Measurements from ENCODE around the gene VASN.

The VASN gene

DNA sequence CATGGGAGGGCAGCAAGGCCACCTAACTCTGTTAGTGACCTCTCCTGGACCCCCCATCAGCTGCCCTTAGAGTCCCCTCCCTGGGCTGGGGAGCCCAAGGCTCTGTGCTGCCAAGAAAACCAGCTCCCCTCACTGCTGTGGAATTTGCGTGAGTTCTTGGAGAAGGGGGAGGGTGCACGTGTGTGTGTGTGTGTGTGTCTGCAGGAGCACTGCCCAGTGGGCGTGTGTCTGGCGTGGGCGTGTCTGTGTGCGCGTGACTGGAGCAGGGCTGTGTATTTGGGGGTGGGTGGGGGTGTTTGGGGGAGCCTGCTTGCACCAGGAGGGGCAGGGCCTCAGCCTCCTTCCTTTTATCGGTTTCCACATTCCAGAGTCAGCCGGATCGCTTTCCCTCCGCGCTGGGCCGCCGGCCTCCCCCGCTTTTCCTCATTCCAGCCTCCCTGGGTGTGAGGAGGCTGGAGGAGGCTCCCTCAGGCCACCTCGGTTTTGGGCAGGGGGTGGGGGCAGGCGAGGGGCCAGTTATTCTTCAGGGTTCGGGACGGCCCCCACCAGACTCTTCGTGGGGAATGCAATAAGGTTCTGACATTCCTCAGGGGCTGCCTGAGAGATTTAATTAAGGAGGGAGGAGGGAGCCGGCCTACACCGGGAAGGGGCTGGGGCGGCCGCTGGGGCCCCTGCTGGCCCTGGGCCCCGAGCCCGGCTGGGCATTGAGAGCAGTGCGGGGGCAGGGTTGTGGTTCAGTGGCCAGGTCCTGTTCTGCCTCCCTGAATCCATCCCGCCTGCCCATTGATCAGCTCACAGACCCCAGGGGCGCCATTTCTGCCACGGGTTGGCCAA lies 2.5 kb downstream of the VASN start:
- H3K27me3 ChIP-seq (ENCODE audit: insufficient read depth, low read length), result no peaks in the 10 kb centered on the region
- peaks cover 8% of the 10 kb centered on the region for H3K4me1 ChIP-seq (ENCODE audit: insufficient read depth, low read length, severe bottlenecking)
- H3K9ac ChIP-seq (ENCODE audit: low read length), result no peak overlapping the region
- H3K79me2 ChIP-seq (ENCODE audit: insufficient read depth, low read length), result no peaks in the 10 kb centered on the region
- no peak overlapping the region for H2AFZ ChIP-seq (ENCODE audit: low read length)
- H3F3A ChIP-seq (ENCODE audit: insufficient read depth, low read length), result no peaks in the 10 kb centered on the region
- H3K9me2 ChIP-seq (ENCODE audit: low read depth, low read length), result no peaks in the 10 kb centered on the region
- H3K27ac ChIP-seq (ENCODE audit: low read depth, low read length, poor library complexity, severe bottlenecking), result no peak overlapping the region
- no peak overlapping the region for H3K4me2 ChIP-seq (ENCODE audit: low read length)
- H3K4me3 ChIP-seq (ENCODE audit: low read depth, low read length, poor library complexity, severe bottlenecking), result no peak overlapping the region
- H3K9me3 ChIP-seq (ENCODE audit: low read length), result no peaks in the 10 kb centered on the region
- no peaks in the 10 kb centered on the region; the same call in 1 of the 2 replicates for H3K36me3 ChIP-seq (ENCODE audit: insufficient read depth, low read length)
- no peaks in the 10 kb centered on the region for H4K20me1 ChIP-seq (ENCODE audit: insufficient read depth, low read length)
- no peak for TF ChIP-seq EZH2 (IDR thresholded peaks at IDR 0.05; ENCODE audit: borderline replicate concordance, low read length)
- TF ChIP-seq, protein P1, sequence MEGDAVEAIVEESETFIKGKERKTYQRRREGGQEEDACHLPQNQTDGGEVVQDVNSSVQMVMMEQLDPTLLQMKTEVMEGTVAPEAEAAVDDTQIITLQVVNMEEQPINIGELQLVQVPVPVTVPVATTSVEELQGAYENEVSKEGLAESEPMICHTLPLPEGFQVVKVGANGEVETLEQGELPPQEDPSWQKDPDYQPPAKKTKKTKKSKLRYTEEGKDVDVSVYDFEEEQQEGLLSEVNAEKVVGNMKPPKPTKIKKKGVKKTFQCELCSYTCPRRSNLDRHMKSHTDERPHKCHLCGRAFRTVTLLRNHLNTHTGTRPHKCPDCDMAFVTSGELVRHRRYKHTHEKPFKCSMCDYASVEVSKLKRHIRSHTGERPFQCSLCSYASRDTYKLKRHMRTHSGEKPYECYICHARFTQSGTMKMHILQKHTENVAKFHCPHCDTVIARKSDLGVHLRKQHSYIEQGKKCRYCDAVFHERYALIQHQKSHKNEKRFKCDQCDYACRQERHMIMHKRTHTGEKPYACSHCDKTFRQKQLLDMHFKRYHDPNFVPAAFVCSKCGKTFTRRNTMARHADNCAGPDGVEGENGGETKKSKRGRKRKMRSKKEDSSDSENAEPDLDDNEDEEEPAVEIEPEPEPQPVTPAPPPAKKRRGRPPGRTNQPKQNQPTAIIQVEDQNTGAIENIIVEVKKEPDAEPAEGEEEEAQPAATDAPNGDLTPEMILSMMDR (IDR thresholded peaks at IDR 0.05; ENCODE audit: low read length), result no peak

DNA sequence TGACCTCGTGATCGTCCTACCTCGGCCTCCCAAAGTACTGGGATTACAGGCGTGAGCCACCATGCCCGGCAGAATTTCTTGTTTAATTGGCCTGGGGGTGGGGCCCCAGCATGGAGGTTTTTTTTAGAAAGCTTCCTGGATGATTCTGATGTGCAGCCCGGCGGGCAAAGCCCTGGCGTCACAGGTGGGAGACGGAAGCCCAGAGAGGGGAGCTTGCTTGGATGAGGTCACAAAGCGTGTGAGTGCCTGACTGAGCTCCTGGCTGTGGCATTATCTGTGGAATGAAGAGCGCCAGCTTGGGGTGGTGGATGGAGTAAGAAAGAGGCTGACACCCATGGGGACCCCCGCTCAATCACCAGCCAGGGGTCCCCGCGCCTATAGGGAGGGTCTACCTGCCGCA lies 4.1 kb downstream of the VASN start:
- Histone ChIP-seq H3K4me1 (ENCODE audit: insufficient read depth, low read length, severe bottlenecking) (peaks cover 8% of the 10 kb centered on the region), H3K9me3 (ENCODE audit: low read length) (no peaks in the 10 kb centered on the region), H3K4me3 (ENCODE audit: low read depth, low read length, poor library complexity, severe bottlenecking) (no peak overlapping the region), H3K27me3 (ENCODE audit: insufficient read depth, low read length) (no peaks in the 10 kb centered on the region), H3K9me2 (ENCODE audit: low read depth, low read length) (no peaks in the 10 kb centered on the region), H3K36me3 (ENCODE audit: insufficient read depth, low read length) (no peaks in the 10 kb centered on the region; the same call in 1 of the 2 replicates), H3F3A (ENCODE audit: insufficient read depth, low read length) (no peaks in the 10 kb centered on the region), H4K20me1 (ENCODE audit: insufficient read depth, low read length) (no peaks in the 10 kb centered on the region), H3K4me2 (ENCODE audit: low read length) (no peak overlapping the region), H2AFZ (ENCODE audit: low read length) (no peak overlapping the region), H3K9ac (ENCODE audit: low read length) (no peak overlapping the region), H3K79me2 (ENCODE audit: insufficient read depth, low read length) (no peaks in the 10 kb centered on the region), H3K27ac (ENCODE audit: low read depth, low read length, poor library complexity, severe bottlenecking) (no peak overlapping the region)
- TF ChIP-seq EZH2 (IDR thresholded peaks at IDR 0.05; ENCODE audit: borderline replicate concordance, low read length), result no peak
- TF ChIP-seq, protein P1 (IDR thresholded peaks at IDR 0.05; ENCODE audit: low read length), result no peak

- Histone ChIP-seq H3K36me3 (ENCODE audit: insufficient read depth, low read length) (no peaks in the 10 kb centered on the region; the same call in 1 of the 2 replicates), H3K4me1 (ENCODE audit: insufficient read depth, low read length, severe bottlenecking) (peaks cover 8% of the 10 kb centered on the region), H3K27ac (ENCODE audit: low read depth, low read length, poor library complexity, severe bottlenecking) (no peak overlapping the region), H3K4me2 (ENCODE audit: low read length) (no peak overlapping the region), H4K20me1 (ENCODE audit: insufficient read depth, low read length) (no peaks in the 10 kb centered on the region), H3K9ac (ENCODE audit: low read length) (no peak overlapping the region), H3K4me3 (ENCODE audit: low read depth, low read length, poor library complexity, severe bottlenecking) (no peak overlapping the region), H3K79me2 (ENCODE audit: insufficient read depth, low read length) (no peaks in the 10 kb centered on the region), H2AFZ (ENCODE audit: low read length) (no peak overlapping the region), H3K9me3 (ENCODE audit: low read length) (no peaks in the 10 kb centered on the region), H3F3A (ENCODE audit: insufficient read depth, low read length) (no peaks in the 10 kb centered on the region), H3K27me3 (ENCODE audit: insufficient read depth, low read length) (no peaks in the 10 kb centered on the region), H3K9me2 (ENCODE audit: low read depth, low read length) (no peaks in the 10 kb centered on the region)
- TF ChIP-seq, protein P1 (IDR thresholded peaks at IDR 0.05; ENCODE audit: low read length), result no peak
- TF ChIP-seq EZH2 (IDR thresholded peaks at IDR 0.05; ENCODE audit: borderline replicate concordance, low read length), result no peak
Measured at GRCh38 chr16:4376126-4376892, 4.7 kb downstream of the VASN start.
